ENCODE data around the gene GRIK4. TPM values are rescaled to one million over a fixed set of nuclear protein-coding genes. Genes with fewer than 3 reads are reported as not detected.

The GRIK4 gene
- total RNA-seq, 1 experiment from 2014 or later, result not detected

DNA sequence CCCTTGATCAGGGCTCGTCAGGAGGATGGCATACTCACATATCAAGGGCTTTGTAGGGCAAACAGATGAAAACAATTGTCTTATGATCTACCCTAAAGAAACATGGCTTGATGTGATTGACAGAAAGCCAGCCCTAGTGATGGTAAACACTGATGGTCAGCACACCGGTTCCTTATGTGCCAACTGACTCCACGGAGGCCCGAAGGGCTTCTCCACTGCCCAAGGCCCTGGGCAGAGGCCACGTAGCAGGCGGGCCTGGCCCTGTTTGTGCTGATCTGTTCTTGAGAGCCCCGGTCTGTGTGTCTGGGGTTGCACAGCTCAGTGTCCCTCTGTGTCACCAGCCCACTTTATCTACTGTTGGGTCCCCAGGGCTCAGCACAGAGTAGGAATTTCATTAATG lies 115.2 kb downstream of the GRIK4 start:
- POLR2A ChIA-PET, result no interaction called here
- TF ChIP-seq, protein P1, sequence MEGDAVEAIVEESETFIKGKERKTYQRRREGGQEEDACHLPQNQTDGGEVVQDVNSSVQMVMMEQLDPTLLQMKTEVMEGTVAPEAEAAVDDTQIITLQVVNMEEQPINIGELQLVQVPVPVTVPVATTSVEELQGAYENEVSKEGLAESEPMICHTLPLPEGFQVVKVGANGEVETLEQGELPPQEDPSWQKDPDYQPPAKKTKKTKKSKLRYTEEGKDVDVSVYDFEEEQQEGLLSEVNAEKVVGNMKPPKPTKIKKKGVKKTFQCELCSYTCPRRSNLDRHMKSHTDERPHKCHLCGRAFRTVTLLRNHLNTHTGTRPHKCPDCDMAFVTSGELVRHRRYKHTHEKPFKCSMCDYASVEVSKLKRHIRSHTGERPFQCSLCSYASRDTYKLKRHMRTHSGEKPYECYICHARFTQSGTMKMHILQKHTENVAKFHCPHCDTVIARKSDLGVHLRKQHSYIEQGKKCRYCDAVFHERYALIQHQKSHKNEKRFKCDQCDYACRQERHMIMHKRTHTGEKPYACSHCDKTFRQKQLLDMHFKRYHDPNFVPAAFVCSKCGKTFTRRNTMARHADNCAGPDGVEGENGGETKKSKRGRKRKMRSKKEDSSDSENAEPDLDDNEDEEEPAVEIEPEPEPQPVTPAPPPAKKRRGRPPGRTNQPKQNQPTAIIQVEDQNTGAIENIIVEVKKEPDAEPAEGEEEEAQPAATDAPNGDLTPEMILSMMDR (IDR thresholded peaks at IDR 0.05; ENCODE audit: unreplicated experiment), result no peak
- Mint-ChIP-seq H3K9me3 (ENCODE audit: unreplicated experiment) (no peaks in the 10 kb centered on the region), H3K27ac (ENCODE audit: low read depth, unreplicated experiment) (no peak overlapping the region), H3K4me3 (ENCODE audit: unreplicated experiment) (no peak overlapping the region), H3K4me1 (ENCODE audit: insufficient read depth, unreplicated experiment) (no peaks in the 10 kb centered on the region), H3K36me3 (ENCODE audit: insufficient read depth, unreplicated experiment) (no peaks in the 10 kb centered on the region), H3K27me3 (ENCODE audit: insufficient read depth, unreplicated experiment) (peaks cover 54% of the 10 kb centered on the region)
- no peak for DNase-seq (ENCODE audit: unreplicated experiment)
- no TSS peak for BruUV-seq (replicated peaks)
- intact Hi-C loops (cut with micrococcal nuclease), result no loop called here
- CTCF ChIA-PET, result interaction anchor here (1.1 kb wide), 1 partner anchor 303 kb away, joined by 3 read pairs; no protein-coding TSS in a partner anchor

DNA sequence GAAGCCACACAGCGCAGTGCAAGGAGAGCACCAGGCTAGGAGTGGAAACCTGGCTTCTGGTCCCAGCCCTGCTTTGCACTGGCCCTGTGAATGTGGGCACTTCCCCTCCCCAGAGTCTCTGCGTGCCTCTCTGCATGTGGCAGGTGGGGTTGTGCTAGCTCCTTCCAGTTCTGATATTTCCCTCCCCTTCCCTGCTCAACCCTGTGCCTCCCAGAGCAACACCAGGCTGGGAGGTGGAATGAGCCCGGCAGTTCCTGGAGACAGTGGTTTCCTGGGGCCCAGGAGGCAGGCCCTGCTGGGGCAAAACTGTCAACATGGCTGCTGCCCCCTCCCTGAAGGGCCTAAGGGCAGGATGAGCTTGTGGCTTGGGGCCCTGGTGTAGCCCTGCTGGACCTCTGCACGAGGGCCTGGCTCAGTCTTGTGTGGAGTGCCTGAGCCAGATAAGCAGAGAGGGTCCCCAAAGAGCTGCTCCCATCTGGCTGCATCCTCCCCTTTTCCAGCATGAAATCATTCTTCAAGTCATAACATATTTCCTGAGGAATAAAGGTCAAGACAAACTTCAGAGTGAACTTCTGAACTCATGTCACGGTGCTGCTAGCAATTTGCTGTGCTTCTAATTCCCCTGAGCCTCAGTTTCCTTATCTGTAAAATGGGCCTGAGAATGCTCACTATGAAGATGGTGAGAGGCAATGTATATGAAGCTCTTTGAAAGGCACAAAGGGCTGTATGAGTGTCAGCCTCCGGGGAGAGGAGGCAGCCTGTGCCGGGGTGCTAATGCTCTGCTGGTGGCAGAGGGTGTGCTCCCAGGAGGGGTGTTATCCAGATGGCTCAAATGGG lies 116.0 kb downstream of the GRIK4 start:
- CTCF ChIA-PET, result interaction anchor here (1.1 kb wide), 1 partner anchor 302 kb away, joined by 3 read pairs; no protein-coding TSS in a partner anchor
- H3K27me3 Mint-ChIP-seq (ENCODE audit: insufficient read depth, unreplicated experiment), result peaks cover 61% of the 10 kb centered on the region
- DNase-seq (ENCODE audit: unreplicated experiment), result no peak

DNA sequence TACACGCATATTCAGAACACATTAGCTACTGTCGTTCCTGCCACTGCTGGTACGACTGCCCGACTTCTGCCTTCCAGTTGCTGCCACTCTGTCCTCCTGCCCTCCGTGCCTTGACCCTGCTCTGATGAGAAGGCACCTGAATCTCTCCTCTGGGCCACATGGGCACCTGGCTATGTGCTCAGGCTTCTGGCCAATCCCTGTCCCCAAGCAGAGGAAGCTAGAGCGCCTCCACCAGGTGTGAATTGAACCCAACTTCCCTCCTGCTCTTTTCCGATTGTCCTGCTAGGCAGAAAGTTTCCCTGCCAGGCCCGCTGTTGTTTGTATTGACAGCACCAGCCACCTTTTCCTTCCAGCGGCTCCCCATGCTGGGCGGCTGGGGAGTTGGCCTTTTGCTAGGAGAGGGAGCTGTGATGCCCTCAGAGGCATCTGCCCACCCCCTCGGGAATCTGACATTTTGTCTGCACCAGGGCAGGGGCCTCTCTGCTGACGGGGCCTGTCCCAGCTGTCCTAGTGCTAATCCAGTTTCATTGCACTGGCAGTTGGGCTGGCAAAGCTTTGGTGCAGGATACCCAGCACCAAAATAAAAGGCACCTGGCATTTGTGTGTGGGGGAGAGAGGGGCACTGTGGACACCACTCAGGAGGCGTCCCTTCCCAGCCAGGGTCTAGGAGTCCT lies 118.0 kb downstream of the GRIK4 start:
- no TSS peak for BruUV-seq (replicated peaks)
- Mint-ChIP-seq H3K4me3 (ENCODE audit: unreplicated experiment) (no peak overlapping the region), H3K4me1 (ENCODE audit: insufficient read depth, unreplicated experiment) (no peaks in the 10 kb centered on the region), H3K27me3 (ENCODE audit: insufficient read depth, unreplicated experiment) (peaks cover 70% of the 10 kb centered on the region), H3K9me3 (ENCODE audit: unreplicated experiment) (no peaks in the 10 kb centered on the region), H3K27ac (ENCODE audit: low read depth, unreplicated experiment) (no peak overlapping the region), H3K36me3 (ENCODE audit: insufficient read depth, unreplicated experiment) (no peaks in the 10 kb centered on the region)
- intact Hi-C loops (cut with micrococcal nuclease), result no loop called here
- POLR2A ChIA-PET, result interaction anchor here (0.9 kb wide), 1 partner anchor 14 kb away, joined by 4 read pairs; no protein-coding TSS in a partner anchor
- TF ChIP-seq, protein P1 (IDR thresholded peaks at IDR 0.05; ENCODE audit: unreplicated experiment), result no peak
- no peak for DNase-seq (ENCODE audit: unreplicated experiment)
- CTCF ChIA-PET, result interaction anchor here (1.0 kb wide), 1 partner anchor 14 kb away, joined by 3 read pairs; no protein-coding TSS in a partner anchor

More for the DNA sequence above, 116.0 kb downstream of the GRIK4 start:
- intact Hi-C loops (cut with micrococcal nuclease), result no loop called here
- H3K27ac Mint-ChIP-seq (ENCODE audit: low read depth, unreplicated experiment), result no peak overlapping the region
- H3K36me3 Mint-ChIP-seq (ENCODE audit: insufficient read depth, unreplicated experiment), result no peaks in the 10 kb centered on the region
- POLR2A ChIA-PET, result no interaction called here
- H3K4me3 Mint-ChIP-seq (ENCODE audit: unreplicated experiment), result no peak overlapping the region
- H3K9me3 Mint-ChIP-seq (ENCODE audit: unreplicated experiment), result no peaks in the 10 kb centered on the region
- TF ChIP-seq, protein P1 (IDR thresholded peaks at IDR 0.05; ENCODE audit: unreplicated experiment), result no peak
- BruUV-seq (replicated peaks), result no TSS peak
- H3K4me1 Mint-ChIP-seq (ENCODE audit: insufficient read depth, unreplicated experiment), result no peaks in the 10 kb centered on the region

DNA sequence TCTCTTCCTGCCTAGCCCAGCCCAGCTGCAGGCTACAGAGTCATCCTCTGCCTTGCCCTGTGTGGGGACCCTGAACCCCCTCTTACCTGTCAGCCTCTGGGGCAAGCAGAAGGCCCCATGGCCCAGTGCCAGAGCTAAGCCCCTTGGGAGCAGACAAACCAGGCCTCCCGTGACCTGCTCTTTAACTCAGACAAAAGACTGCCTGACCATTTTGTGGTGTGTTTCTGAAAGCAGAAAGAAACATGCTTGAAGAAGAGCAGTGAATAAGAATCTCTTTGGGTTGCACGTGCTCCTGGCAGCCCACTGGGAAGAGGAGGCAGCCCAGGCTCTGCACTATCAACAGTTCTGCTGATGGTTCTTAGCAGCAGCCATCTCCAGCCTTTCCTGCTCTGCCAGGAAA lies 118.6 kb downstream of the GRIK4 start:
- ChIA-PET POLR2A (interaction anchor here (0.9 kb wide), 1 partner anchor 13 kb away, joined by 4 read pairs; no protein-coding TSS in a partner anchor), CTCF (no interaction called here)
- Mint-ChIP-seq H3K4me1 (ENCODE audit: insufficient read depth, unreplicated experiment) (no peaks in the 10 kb centered on the region), H3K27me3 (ENCODE audit: insufficient read depth, unreplicated experiment) (peaks cover 64% of the 10 kb centered on the region), H3K27ac (ENCODE audit: low read depth, unreplicated experiment) (no peak overlapping the region), H3K36me3 (ENCODE audit: insufficient read depth, unreplicated experiment) (no peaks in the 10 kb centered on the region), H3K9me3 (ENCODE audit: unreplicated experiment) (no peaks in the 10 kb centered on the region), H3K4me3 (ENCODE audit: unreplicated experiment) (no peak overlapping the region)
- intact Hi-C loops (cut with micrococcal nuclease), result no loop called here
- TF ChIP-seq, protein P1 (IDR thresholded peaks at IDR 0.05; ENCODE audit: unreplicated experiment), result no peak
- no peak for DNase-seq (ENCODE audit: unreplicated experiment)
- BruUV-seq (replicated peaks), result no TSS peak

Data from MCF 10A (cell line).